NCI-H774 (cell line): ENCODE measurements around the gene CALHM5.

Experiments
- DNase-seq: peaks from one replicate; lab custom pipeline; 2025; lab: John Stamatoyannopoulos, UW

Gene CALHM5

GRCh38 chr6:116550796-116551195 lies 39.4 kb downstream of the CALHM5 start:
- peak; percentile 44 for DNase-seq

GRCh38 chr6:116553451-116553850 lies 42.0 kb downstream of the CALHM5 start, which contains the start of gene CALHM4:
TSS of gene CALHM4 (plus strand) at chr6:116553751. CDS start at chr6:116553794, 43 bp downstream.
- DNase-seq = no peak

- no peak for DNase-seq
Measured at GRCh38 chr6:116556065-116556464, 44.6 kb downstream of the CALHM5 start.

- no peak for DNase-seq
Measured at GRCh38 chr6:116556814-116557415, 45.5 kb downstream of the CALHM5 start.

GRCh38 chr6:116557893-116558292 lies 46.5 kb downstream of the CALHM5 start:
- no peak for DNase-seq

GRCh38 chr6:116560130-116560529 lies 48.7 kb downstream of the CALHM5 start:
- DNase-seq = no peak

GRCh38 chr6:116561377-116562018 lies 50.1 kb downstream of the CALHM5 start:
- DNase-seq = peak; percentile 59

- no peak for DNase-seq
Measured at GRCh38 chr6:116562019-116562403, 50.6 kb downstream of the CALHM5 start.

- no peak for DNase-seq
Measured at GRCh38 chr6:116562614-116563013, 51.2 kb downstream of the CALHM5 start.

GRCh38 chr6:116563830-116564229 lies 52.4 kb downstream of the CALHM5 start:
- no peak for DNase-seq

- DNase-seq = no peak
Measured at GRCh38 chr6:116564311-116564710, 52.9 kb downstream of the CALHM5 start.

GRCh38 chr6:116564921-116565872 lies 53.8 kb downstream of the CALHM5 start:
- DNase-seq = no peak

- no peak for DNase-seq
Measured at GRCh38 chr6:116568111-116568510, 56.7 kb downstream of the CALHM5 start.

- no peak for DNase-seq
Measured at GRCh38 chr6:116568821-116569755, 57.6 kb downstream of the CALHM5 start.

GRCh38 chr6:116570856-116571682 lies 59.6 kb downstream of the CALHM5 start, which contains the start of gene RWDD1:
TSS of gene RWDD1 (plus strand) at chr6:116571504. CDS start at chr6:116571583, 79 bp downstream.
- DNase-seq = peak; percentile 100

GRCh38 chr6:116571683-116572000 lies 60.2 kb downstream of the CALHM5 start:
- DNase-seq = no peak

GRCh38 chr6:116572162-116572561 lies 60.7 kb downstream of the CALHM5 start:
- DNase-seq = no peak
